Activated T-helper 17 cell treated with anti-CD3 and anti-CD28 coated beads, Interleukin-2, amount 50 U/mL, for 72 hours (primary cell): ENCODE measurements around the gene DBP. TPM values are rescaled to one million over a fixed set of nuclear protein-coding genes. Genes with fewer than 3 reads are reported as not detected.

Experiments
- ATAC-seq: fragments of 150-1000 bp; cut with Tn5 transposase; replicated peaks from 2 replicates; pipeline ENCODE4 v1.10.0; 2021; ENCODE audit warnings: mild to moderate bottlenecking, moderate library complexity
- H3K27ac Mint-ChIP-seq: one replicate; pipeline ENCODE4 v1.8.0; 2022; ENCODE audit warnings: mixed read lengths
- H3K27me3 Mint-ChIP-seq: one replicate; pipeline ENCODE4 v1.8.0; 2022; ENCODE audit warnings: mixed read lengths
- H3K36me3 Mint-ChIP-seq: one replicate; pipeline ENCODE4 v1.8.0; 2022; ENCODE audit warnings: low read depth, mild to moderate bottlenecking, mixed read lengths
- H3K4me1 Mint-ChIP-seq: one replicate; pipeline ENCODE4 v1.8.0; 2022; ENCODE audit warnings: mixed read lengths
- H3K4me3 Mint-ChIP-seq: one replicate; pipeline ENCODE4 v1.8.0; 2022; ENCODE audit warnings: mild to moderate bottlenecking, mixed read lengths
- H3K9me3 Mint-ChIP-seq: one replicate; pipeline ENCODE4 v1.8.0; 2022; ENCODE audit warnings: mixed read lengths
- total RNA-seq, 2 donors: library from RNA; stranded (reverse); gene quantifications; one replicate each; pipeline ENCODE4 v1.2.3, GENCODE V29; 2022

The DBP gene
- total RNA-seq, 2 donors from 2014 or later: 5.3 to 9.3 TPM

DNA sequence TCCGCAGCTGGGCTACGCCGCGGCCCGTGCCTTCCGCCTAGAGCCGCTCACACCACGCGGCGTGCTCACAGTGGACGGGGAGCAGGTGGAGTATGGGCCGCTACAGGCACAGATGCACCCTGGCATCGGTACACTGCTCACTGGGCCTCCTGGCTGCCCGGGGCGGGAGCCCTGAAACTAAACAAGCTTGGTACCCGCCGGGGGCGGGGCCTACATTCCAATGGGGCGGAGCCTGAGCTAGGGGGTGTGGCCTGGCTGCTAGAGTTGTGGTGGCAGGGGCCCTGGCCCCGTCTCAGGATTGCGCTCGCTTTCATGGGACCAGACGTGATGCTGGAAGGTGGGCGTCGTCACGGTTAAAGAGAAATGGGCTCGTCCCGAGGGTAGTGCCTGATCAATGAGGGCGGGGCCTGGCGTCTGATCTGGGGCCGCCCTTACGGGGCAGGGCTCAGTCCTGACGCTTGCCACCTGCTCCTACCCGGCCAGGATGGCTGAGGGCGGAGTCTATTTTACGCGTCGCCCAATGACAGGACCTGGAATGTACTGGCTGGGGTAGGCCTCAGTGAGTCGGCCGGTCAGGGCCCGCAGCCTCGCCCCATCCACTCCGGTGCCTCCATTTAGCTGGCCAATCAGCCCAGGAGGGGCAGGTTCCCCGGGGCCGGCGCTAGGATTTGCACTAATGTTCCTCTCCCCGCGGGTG, 7.4 kb downstream of the DBP start:
- Mint-ChIP-seq H3K4me3 (no peak overlapping the region), H3K4me1 (peaks cover 7% of the 10 kb centered on the region), H3K27me3 (no peaks in the 10 kb centered on the region), H3K36me3 (peaks cover 21% of the 10 kb centered on the region), H3K27ac (no peak overlapping the region), H3K9me3 (no peaks in the 10 kb centered on the region)
- no peak for ATAC-seq

GRCh38 chr19:48629297-48629598, 7.9 kb downstream of the DBP start:
- Mint-ChIP-seq H3K4me3 (no peak overlapping the region), H3K27ac (no peak overlapping the region), H3K27me3 (no peaks in the 10 kb centered on the region), H3K9me3 (no peaks in the 10 kb centered on the region), H3K4me1 (peaks cover 2% of the 10 kb centered on the region), H3K36me3 (peaks cover 22% of the 10 kb centered on the region)
- ATAC-seq: no peak

DNA sequence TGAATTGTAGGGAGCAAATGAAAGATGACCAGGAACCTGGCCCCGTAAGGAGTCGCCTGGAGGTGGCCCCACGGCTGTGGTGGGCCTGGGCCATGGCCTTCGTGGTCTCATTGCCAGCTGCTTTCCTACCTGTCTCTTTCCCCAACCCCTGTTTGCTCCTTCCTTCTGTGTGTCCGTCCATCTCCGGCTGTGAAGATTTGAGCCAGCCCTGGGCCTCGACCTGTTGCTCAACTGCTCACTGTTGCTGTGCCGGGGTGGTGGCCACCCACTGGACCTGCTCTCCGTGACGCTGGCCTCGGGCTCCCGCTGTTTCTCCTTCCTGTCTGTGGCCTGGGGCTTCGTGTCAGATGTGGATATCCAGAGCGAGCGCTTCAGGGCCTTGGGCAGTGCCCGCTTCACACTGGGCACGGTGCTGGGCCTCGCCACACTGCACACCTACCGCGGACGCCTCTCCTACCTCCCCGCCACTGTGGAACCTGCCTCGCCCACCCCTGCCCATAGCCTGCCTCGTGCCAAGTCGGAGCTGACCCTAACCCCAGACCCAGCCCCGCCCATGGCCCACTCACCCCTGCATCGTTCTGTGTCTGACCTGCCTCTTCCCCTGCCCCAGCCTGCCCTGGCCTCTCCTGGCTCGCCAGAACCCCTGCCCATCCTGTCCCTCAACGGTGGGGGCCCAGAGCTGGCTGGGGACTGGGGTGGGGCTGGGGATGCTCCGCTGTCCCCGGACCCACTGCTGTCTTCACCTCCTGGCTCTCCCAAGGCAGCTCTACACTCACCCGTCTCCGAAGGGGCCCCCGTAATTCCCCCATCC, 8.5 kb downstream of the DBP start:
- no peaks in the 10 kb centered on the region for H3K9me3 Mint-ChIP-seq
- no peak for ATAC-seq
- H3K36me3 Mint-ChIP-seq: peaks cover 28% of the 10 kb centered on the region

DNA sequence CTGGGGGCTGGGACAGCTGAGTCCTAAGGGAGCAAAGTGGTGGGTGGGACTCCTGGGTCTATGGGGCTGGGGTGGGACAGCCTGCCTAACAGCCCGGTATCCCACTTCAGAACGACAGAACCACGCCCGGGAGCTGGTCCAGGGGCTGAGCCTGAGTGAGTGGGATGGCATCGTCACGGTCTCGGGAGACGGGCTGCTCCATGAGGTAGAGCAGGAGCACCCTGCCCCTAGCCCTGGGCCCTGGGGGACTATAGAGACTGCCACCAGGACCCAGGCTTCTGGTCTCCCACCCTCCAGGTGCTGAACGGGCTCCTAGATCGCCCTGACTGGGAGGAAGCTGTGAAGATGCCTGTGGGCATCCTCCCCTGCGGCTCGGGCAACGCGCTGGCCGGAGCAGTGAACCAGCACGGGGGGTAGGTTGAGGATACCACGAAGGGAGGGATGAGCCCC, 9.3 kb downstream of the DBP start:
- no peak for ATAC-seq
- no peaks in the 10 kb centered on the region for H3K27me3 Mint-ChIP-seq
- H3K4me1 Mint-ChIP-seq: peaks cover 11% of the 10 kb centered on the region
- peaks cover 35% of the 10 kb centered on the region for H3K36me3 Mint-ChIP-seq
- H3K9me3 Mint-ChIP-seq: no peaks in the 10 kb centered on the region
- no peak overlapping the region for H3K27ac Mint-ChIP-seq
- no peak overlapping the region for H3K4me3 Mint-ChIP-seq

More for the DNA sequence above, 8.5 kb downstream of the DBP start:
- Mint-ChIP-seq H3K27me3 (no peaks in the 10 kb centered on the region), H3K4me3 (no peak overlapping the region), H3K4me1 (peaks cover 5% of the 10 kb centered on the region), H3K27ac (no peak overlapping the region)

GRCh38 chr19:48627201-48627864, 9.8 kb downstream of the DBP start:
- H3K4me3 Mint-ChIP-seq: no peak overlapping the region
- H3K27ac Mint-ChIP-seq: no peak overlapping the region
- no peaks in the 10 kb centered on the region for H3K27me3 Mint-ChIP-seq
- peaks cover 11% of the 10 kb centered on the region for H3K4me1 Mint-ChIP-seq
- H3K9me3 Mint-ChIP-seq: no peaks in the 10 kb centered on the region
- peak; percentile 37 for ATAC-seq
- peaks cover 39% of the 10 kb centered on the region for H3K36me3 Mint-ChIP-seq

- no peaks in the 10 kb centered on the region for H3K9me3 Mint-ChIP-seq
- peaks cover 11% of the 10 kb centered on the region for H3K4me1 Mint-ChIP-seq
- peaks cover 52% of the 10 kb centered on the region for H3K36me3 Mint-ChIP-seq
- no peaks in the 10 kb centered on the region for H3K27me3 Mint-ChIP-seq
- no peak overlapping the region for H3K27ac Mint-ChIP-seq
- no peak overlapping the region for H3K4me3 Mint-ChIP-seq
- no peak for ATAC-seq
These were observed 11.3 kb downstream of the DBP start for GRCh38 chr19:48625891-48626327.

GRCh38 chr19:48624791-48625723, 12.1 kb downstream of the DBP start:
- Mint-ChIP-seq H3K27me3 (no peaks in the 10 kb centered on the region), H3K27ac (peak overlapping the region; percentile 1), H3K9me3 (no peaks in the 10 kb centered on the region), H3K36me3 (peaks cover 50% of the 10 kb centered on the region), H3K4me3 (peak overlapping the region; percentile 83), H3K4me1 (peaks cover 11% of the 10 kb centered on the region)
- no peak for ATAC-seq

DNA sequence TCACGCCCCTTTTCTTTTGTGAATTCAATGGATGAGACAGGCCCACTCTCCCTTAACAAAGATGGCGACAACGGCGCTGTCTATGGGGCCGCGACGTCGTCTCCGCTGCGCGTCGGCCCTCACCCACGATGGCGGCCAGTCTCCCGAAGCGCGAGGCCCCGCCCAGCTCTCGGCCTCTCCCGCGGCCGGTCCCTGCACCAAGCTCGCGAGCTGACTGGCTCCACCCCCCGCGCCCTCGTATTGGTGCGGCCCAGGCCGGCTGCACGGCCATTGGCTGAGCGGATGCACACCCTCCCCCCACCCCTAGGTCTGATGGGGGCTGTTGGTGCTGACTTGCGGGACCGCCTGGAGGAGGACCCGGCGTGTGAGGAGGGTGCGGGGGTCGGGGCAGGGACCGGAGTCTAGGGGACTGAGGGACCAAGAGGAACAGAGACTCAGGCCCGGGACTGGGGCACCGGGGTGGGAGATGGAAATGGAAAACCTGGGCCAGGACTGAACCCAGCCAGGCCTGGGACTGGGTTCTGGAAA, 13.0 kb downstream of the DBP start:
- Mint-ChIP-seq H3K36me3 (peaks cover 59% of the 10 kb centered on the region), H3K9me3 (no peaks in the 10 kb centered on the region), H3K4me1 (peaks cover 16% of the 10 kb centered on the region), H3K4me3 (peak overlapping the region; percentile 83), H3K27ac (peak overlapping the region; percentile 92), H3K27me3 (no peaks in the 10 kb centered on the region)
- peak; percentile 88 for ATAC-seq

DNA sequence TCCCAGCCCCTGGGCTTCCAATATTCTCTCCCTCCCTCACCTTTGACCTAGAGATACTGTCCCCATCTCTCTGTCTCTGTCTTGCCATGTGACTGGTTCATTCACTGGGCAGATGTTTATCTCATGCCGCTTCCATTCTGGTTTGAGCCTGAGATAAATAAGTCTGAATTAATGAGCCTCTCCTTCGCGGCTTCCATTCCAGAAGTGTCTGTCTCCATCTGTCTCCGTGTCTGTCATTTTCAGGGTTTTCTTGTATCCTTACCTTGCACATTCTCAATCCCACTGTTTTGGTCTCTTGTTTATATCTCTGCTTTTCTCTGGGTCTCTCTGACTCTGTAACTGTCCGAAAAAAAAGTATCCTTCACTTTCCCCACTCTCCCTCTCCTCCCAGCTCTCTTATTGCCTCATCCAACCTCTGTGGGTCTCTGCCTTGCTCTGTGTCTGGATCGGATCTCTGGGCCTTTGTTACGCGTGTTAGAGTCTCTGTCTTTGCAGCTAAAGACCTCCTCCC, 13.6 kb downstream of the DBP start:
- Mint-ChIP-seq H3K27me3 (no peaks in the 10 kb centered on the region), H3K36me3 (peaks cover 60% of the 10 kb centered on the region), H3K4me1 (peaks cover 16% of the 10 kb centered on the region), H3K9me3 (no peaks in the 10 kb centered on the region), H3K4me3 (peak overlapping the region; percentile 83), H3K27ac (peak overlapping the region; percentile 92)
- ATAC-seq: no peak

DNA sequence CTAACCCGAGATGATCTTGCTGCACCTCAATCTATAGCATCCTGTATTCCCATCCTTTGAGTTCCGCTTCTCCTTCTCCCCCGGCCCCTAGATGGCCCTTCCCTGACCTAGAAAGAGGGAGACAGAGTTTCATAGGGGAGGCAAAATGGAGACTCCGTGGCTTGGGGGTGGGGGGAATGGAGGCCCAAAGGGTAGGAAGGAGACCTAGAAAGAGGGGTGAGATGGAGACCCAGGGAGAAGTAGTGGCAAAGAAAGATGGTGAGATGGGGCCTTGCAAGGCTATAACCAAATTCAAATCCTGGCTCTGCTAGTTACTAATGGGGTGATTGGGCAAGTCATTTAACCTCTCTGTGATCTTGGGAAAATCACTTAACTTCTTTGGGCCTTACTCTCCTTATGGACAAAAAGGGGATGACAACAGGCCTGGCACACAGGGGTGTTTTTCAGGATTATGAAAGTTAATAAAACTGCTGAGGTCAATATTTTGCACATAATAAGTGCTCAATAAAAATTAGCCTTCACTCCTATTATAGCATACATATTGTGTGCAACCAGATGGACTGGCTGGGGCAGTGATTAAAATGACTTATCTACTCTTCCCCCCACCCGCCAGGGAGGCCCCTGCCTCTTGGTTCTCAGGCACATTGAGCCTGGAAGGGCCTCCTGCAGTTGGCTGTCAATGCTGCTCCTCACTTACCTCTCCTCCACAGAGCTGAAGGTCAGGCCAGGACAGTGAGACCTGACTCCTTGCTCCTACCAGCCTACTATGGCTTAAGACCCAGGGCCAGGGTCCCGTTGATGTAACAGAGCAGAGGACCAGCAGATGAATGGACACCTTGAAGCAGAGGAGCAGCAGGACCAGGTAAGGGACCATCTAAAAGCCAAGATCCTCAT, 17.2 kb downstream of the DBP start:
- Mint-ChIP-seq H3K27ac (peak overlapping the region; percentile 100), H3K4me3 (peak overlapping the region; percentile 99), H3K27me3 (no peaks in the 10 kb centered on the region), H3K36me3 (peaks cover 87% of the 10 kb centered on the region), H3K9me3 (no peaks in the 10 kb centered on the region), H3K4me1 (peaks cover 16% of the 10 kb centered on the region)
- ATAC-seq: no peak

DNA sequence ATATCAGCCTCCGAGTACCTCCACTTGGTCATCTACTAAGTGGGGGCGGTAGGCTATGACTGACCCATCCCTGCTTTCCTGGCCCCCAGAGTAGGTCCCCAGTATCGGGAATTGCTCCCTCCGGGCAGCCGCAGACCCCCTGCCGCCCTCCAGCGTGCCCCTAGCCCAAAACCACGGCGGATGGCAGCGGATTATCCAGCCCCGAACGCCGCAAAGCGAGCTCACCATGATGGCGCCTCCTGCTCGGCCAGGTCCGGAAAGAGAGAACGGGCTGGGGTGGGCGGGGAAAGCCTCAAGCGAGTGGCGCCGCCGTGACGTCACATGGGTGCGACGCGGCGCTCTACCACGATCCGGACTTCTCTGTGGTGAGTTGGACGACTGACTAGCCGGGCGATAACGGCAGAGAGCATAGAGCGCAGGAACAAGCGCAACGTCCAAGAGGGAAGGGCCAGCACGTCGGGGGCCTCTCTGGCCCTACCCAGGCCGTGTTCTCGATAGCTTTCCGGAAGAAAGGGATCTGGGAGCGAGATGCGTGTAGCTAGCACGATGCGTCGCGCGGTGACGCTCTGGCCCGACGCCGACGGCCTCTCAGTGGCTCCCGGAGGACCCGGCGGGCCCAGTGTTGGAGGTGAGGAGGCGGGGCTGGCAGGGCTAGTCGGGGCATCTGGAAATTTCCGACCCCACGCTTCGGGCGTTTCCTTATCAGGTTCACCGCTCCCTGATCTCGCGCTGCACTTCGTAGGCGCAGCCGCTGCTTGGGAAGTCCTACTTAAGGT, 18.1 kb downstream of the DBP start, which contains the start of the genes RPL18 and SPHK2:
RPL18 (minus strand) TSS at position 263 of the 776 bp plus-strand sequence; CDS start at position 228, 35 bp downstream.
SPHK2 (plus strand) TSS at position 591 of the 776 bp plus-strand sequence. CDS start 1,009 bp downstream, outside the sequence.
- peak within 1 kb of the TSS; percentile 99 for H3K4me3 Mint-ChIP-seq
- ATAC-seq: peak; percentile 77
- H3K27me3 Mint-ChIP-seq: no peaks in the 10 kb centered on the region
- H3K9me3 Mint-ChIP-seq: no peaks in the 10 kb centered on the region
- peaks cover 91% of the 10 kb centered on the region for H3K36me3 Mint-ChIP-seq
- peak within 1 kb of the TSS; percentile 100 for H3K27ac Mint-ChIP-seq
- peaks cover 16% of the 10 kb centered on the region for H3K4me1 Mint-ChIP-seq

DNA sequence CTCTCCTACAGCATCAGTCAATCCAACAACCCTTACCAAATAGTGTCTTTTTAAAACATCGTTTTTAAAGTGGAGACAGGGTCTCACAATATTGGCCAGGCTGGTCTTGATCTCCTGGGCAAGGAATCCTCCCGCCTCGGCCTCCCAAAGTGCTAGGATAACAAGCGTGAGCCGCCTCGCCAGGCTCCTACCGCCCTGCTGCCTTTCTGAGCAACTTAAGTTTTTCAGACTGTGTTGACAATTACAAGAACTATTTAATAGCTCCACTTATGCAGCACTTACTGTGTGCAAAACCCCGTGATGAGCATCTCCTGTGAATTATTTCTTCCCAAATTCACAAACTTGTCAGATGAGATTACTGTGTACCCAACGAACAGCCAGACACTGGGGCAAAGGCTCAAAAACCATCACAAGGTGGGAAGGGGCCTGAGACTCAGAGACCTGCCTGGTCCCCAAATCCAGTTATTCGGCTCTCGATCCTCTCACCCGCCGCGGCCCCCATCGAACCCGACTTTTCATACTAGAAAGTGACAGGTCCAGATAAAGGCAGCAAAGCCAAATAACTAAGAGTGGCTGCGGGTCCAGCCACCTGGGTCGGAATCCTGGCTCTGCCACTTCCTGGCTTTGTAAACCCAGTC, 18.8 kb downstream of the DBP start:
- H3K27ac Mint-ChIP-seq: peak overlapping the region; percentile 100
- peaks cover 8% of the 10 kb centered on the region for H3K4me1 Mint-ChIP-seq
- peaks cover 88% of the 10 kb centered on the region for H3K36me3 Mint-ChIP-seq
- ATAC-seq: no peak
- H3K9me3 Mint-ChIP-seq: no peaks in the 10 kb centered on the region
- peak overlapping the region; percentile 99 for H3K4me3 Mint-ChIP-seq
- H3K27me3 Mint-ChIP-seq: no peaks in the 10 kb centered on the region
